ENCODE measurements around the gene MAGEA4.
"Not testable (repeated sequence)": the region's sequence is repeated elsewhere in the genome, so short reads cannot be mapped to it uniquely, and the experiment has no call there.

MAGEA4 gene

GRCh38 chrX:151912780-151913179 lies at the start of gene MAGEA4:
Gene MAGEA4 (plus strand): TSS chrX:151912889. CDS start chrX:151923665, 10,776 bp downstream.
- DNase-seq, result no peak

DNA sequence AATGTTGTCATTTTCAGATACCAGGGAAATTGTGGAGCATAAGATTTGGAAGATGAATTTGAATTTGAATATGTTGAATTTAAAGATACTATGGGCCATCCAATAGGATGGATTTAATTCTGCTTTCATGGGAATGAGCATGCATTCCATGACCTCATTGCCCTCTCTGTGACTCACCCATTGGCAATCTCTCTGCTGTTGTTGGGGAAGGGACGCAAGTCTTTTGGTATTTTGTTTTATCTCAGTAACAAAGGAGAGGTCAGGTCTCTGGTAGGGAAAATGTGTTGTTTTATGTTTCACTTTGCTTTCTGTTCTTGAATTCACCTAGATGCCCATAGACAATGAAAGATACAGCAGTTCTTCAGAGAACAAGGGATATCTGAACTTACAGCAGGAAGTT lies 42.1 kb upstream of the MAGEA4 start:
- DNase-seq, result no peak

DNA sequence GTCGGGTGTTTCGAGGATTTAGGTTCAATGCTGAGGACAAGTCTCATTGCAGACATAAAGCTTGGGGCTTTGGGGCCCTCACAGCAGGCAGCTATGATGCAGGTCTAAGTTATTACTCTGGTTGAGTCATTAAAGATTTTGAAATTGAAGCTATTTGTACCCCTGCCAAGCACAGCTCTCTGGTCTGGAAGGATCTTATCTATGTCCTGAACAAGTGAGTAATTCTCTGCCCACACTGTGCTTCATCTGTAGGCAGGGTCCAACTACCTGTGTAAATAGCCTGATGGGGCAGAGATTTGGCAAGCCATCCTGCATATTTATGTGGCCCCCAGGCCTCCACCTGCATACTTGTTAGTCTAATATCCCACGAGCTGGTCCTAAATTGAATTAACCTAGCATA lies 41.4 kb upstream of the MAGEA4 start:
- DNase-seq, result no peak

GRCh38 chrX:151873096-151873495 lies 39.6 kb upstream of the MAGEA4 start:
- DNase-seq, result no peak

DNA sequence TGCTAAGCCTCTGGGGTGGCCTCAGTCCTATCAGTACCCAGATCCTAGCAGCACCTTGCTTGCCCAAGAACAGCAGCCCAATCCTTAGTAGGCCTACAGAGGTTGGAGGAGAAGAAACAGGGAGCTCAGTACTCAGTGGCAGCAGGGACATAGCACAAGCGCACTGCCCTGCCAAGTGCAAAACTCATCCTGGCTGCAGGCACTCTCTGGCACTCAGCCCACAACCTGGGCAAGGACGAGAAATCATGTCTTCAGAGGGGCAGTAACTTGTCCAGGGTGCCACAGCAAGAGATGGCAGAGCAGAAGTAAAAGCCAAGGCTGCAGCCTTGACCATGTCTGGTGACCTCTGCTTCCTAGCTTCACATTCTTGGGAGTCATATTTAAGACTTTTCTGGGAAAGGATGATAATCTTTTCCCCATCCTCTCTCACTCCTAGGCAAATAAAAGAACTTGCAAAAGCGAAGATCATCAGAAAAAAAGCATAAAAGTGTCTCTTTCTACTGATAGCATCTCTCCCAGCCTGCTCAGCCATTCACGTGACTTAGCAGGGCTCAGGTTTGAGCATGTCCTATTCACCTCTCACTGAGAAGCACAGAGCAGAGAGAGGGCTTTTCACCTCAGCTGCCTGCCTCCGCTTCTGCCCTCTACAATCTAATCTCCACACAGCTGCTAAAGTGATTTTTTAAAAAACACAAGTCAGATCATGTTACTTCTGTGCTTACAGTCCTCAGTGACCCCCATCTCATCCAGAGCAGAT lies 37.2 kb upstream of the MAGEA4 start:
- no peak for DNase-seq

DNA sequence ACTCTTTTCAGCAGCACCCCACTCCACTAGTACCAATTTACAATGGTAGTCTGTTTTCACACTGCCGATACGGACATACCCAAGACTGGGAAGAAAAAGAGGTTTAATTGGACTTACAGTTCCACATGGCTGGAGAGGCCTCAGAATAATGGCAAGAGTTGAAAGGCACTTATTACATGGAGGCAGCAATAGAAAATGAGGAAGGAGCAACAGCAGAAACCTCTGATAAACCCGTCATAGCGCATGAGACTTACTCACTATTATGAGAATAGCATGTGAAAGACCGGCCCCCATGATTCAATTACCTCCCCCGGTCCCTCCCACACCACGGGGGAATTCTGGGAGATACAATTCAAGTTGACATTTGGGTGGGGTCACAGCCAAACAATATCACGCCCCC lies 34.1 kb upstream of the MAGEA4 start:
- DNase-seq, result no peak

DNA sequence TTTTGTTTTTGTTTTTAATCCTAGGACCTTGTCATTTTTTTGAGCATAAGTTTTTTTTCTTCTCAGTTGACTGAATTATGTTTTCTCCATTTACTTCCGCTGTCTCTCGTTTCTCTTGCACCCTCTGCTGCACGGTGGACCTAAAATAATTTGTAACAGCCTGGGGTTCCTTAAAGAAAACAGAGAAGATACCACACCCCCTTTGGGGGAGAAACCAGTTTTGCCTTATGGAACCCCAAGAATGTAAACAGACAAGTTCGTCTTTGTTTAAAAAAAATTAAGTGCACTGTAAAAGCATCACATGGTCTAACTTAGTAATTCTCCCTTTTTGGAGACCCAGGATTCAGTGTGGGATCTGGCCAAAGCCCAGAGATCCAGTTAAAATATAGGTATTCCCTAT lies 32.8 kb upstream of the MAGEA4 start:
- DNase-seq, result no peak

DNA sequence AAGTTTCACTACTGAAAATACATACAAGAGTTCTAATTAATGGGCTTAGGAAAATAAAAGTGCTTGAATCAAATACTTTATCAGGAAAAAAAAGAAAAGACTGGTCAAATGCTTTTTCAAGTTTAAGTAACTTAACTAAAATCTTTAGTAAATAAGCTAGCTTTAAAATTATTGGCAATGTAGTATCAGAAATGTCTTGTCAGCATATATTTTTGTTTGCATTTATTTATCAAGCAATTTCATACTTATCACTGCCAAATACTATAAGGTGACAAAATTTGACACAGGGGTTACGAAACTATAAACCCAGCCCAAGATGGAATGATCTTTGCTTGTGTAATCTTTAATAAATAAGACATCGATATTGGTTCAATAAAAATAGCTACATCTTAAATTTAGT lies 31.8 kb upstream of the MAGEA4 start:
- no peak for DNase-seq

GRCh38 chrX:151889421-151889820 lies 23.3 kb upstream of the MAGEA4 start:
- DNase-seq, result no peak

- DNase-seq, result no peak
Measured at GRCh38 chrX:151896734-151897474, 15.8 kb upstream of the MAGEA4 start.

GRCh38 chrX:151899622-151900021 lies 13.1 kb upstream of the MAGEA4 start:
- no peak for DNase-seq

DNA sequence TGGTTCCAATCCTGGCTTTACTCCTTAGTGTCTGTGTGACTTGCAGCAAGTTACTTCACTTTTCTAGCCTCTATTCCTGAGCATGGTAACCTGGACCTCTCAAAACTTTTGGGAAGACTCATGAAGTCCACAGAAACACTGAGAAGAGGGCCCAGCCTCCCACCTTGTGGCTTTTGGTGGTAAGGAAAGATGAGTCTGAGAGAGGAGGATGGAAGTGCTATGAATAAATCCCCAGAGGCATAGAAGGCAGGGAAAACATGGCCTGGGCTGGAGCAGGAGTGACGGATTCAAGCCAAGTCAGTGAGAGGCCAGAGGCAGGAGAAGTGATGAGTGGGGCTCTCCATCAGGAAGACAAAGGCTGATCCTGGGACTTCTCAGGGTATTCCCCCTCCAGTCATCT lies 10.9 kb upstream of the MAGEA4 start:
- DNase-seq, result no peak

GRCh38 chrX:151902813-151903591 lies 9.7 kb upstream of the MAGEA4 start:
- DNase-seq, result peak in 1 of 2 experiments; percentile 2

GRCh38 chrX:151904989-151905388 lies 7.7 kb upstream of the MAGEA4 start:
- no peak for DNase-seq

DNA sequence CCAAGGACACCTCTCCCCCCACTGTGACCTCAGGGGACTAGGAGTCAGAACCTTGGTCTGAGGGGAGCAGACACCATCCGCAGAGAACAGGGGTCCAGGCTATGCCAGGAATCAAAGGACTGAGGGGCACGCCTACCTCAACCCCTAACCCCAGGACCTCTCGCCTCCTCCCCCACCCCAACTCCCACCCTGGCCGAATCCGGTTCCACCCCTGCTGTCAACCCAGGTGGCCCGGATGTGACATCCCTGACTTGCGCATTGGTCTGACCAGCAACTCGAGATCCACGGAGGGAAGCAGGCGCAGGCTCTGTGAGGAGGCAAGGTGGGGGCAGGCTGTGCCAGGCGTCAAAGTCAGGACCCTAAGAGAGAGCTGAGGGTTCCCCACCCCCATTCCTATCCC lies 468 bp upstream of the MAGEA4 start:
- DNase-seq, result no peak

GRCh38 chrX:151918736-151919135 lies 6.0 kb downstream of the MAGEA4 start:
- not testable (repeated sequence) for DNase-seq

DNA sequence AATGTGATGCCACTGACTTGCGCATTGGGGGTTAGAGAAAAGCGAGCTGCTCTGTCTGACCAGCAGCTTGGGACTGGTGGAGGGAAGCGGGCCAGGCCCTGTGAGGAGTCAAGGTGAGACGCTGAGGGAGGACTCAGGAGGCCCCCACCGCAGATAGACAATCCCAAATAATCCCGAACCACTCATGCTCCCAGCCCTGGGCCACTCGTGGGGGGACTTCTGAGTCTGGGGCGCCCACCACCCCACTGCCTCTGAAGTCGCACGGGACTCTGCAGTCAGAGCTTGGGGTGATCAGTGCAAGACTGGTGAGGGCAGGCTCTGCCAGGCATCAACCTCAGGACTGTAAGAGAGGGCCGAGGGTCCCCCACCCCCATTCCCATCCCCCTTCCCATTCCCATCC lies 6.9 kb downstream of the MAGEA4 start:
- DNase-seq, result no peak

- DNase-seq, result no peak
Measured at GRCh38 chrX:151920101-151920500, 7.4 kb downstream of the MAGEA4 start.

DNA sequence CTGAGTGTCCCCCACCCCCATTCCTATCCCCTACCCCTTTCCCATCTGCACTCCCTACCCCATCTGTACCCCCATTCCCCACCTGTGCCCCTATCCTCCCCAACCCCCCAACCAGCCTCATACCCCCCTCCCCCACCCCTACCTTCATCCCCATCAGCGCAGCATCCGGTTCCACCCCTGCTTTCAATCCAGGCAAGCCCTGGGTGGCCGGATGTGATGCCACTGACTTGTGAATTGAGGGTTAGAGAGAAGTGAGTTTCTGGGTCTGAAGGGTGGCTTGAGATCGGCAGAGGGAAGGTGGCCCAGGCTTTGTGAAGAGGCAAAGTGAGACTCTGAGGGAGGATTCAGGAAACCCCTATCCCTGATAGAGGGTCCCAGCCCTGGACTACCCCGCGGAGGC lies 7.8 kb downstream of the MAGEA4 start:
- DNase-seq, result no peak

- DNase-seq, result no peak
Measured at GRCh38 chrX:151921292-151921691, 8.6 kb downstream of the MAGEA4 start.

DNA sequence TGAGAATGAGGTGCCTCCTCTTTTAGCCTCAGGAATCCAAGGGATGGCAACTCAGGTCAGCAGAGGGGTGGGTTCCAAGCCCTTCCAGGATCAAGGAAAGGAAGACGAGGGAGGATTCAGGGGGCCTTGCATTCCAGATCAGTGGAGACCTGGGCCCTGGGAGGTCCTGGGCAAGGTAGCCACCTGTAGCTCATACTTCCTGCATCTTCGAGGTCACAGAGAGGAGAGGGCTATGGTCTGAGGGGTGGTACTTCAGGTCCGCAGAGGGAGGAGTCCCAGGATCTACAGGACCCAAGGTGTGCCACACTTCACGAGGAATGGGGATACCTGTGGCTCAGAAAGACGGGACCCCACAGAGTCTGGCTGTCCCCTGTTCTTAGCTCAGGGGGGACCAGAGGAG lies 9.2 kb downstream of the MAGEA4 start:
- no peak for DNase-seq

GRCh38 chrX:151922692-151923091 lies 10.0 kb downstream of the MAGEA4 start:
- no peak for DNase-seq

DNA sequence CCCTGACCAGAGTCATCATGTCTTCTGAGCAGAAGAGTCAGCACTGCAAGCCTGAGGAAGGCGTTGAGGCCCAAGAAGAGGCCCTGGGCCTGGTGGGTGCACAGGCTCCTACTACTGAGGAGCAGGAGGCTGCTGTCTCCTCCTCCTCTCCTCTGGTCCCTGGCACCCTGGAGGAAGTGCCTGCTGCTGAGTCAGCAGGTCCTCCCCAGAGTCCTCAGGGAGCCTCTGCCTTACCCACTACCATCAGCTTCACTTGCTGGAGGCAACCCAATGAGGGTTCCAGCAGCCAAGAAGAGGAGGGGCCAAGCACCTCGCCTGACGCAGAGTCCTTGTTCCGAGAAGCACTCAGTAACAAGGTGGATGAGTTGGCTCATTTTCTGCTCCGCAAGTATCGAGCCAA lies 11.0 kb downstream of the MAGEA4 start:
- DNase-seq, result no peak

- DNase-seq, result no peak
Measured at GRCh38 chrX:151929126-151929525, 16.4 kb downstream of the MAGEA4 start.
